Measurements from ENCODE around the gene SCGN. TPM values are rescaled to one million over a fixed set of nuclear protein-coding genes. Genes with fewer than 3 reads are reported as not detected.

The SCGN gene
- total and polyA plus RNA-seq, 9 of the 15 experiments (the other 6 are each of a cell fraction or from before 2014, with no cell fraction given) = not detected

- intact Hi-C loops (cut with micrococcal nuclease) = loop anchor here (5.0 kb wide), 1 partner anchor 47 kb away; no protein-coding TSS in a partner anchor
- TF ChIP-seq EP300 (IDR thresholded peaks at IDR 0.05; ENCODE audit: low read length) = 0 out of 2 replicates have a peak, but pooled peaks have one; percentile 9
- TF ChIP-seq TAL1 (IDR thresholded peaks at IDR 0.05) = peak; percentile 64; the same call in 1 of the 2 replicates
- peak; percentile 48; the same call in 1 of the 2 replicates for TF ChIP-seq CBFA2T3 (IDR thresholded peaks at IDR 0.05)
- TF ChIP-seq ZBED1 (IDR thresholded peaks at IDR 0.05) = no peak
- TF ChIP-seq, protein P1, sequence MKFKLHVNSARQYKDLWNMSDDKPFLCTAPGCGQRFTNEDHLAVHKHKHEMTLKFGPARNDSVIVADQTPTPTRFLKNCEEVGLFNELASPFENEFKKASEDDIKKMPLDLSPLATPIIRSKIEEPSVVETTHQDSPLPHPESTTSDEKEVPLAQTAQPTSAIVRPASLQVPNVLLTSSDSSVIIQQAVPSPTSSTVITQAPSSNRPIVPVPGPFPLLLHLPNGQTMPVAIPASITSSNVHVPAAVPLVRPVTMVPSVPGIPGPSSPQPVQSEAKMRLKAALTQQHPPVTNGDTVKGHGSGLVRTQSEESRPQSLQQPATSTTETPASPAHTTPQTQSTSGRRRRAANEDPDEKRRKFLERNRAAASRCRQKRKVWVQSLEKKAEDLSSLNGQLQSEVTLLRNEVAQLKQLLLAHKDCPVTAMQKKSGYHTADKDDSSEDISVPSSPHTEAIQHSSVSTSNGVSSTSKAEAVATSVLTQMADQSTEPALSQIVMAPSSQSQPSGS (CRISPR knock-in tag; IDR thresholded peaks at IDR 0.05) = no peak
- TF ChIP-seq ARID1B (IDR thresholded peaks at IDR 0.05) = peak; percentile 59; the same call in 1 of the 2 replicates
- TF ChIP-seq TEAD4 (IDR thresholded peaks at IDR 0.05; ENCODE audit: low read length) = peak; percentile 55; the same call in 1 of the 2 replicates
- no peak for TF ChIP-seq TEAD4 (CRISPR knock-in tag; IDR thresholded peaks at IDR 0.05; ENCODE audit: borderline replicate concordance)
- TF ChIP-seq, protein P2, sequence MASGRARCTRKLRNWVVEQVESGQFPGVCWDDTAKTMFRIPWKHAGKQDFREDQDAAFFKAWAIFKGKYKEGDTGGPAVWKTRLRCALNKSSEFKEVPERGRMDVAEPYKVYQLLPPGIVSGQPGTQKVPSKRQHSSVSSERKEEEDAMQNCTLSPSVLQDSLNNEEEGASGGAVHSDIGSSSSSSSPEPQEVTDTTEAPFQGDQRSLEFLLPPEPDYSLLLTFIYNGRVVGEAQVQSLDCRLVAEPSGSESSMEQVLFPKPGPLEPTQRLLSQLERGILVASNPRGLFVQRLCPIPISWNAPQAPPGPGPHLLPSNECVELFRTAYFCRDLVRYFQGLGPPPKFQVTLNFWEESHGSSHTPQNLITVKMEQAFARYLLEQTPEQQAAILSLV (tag; IDR thresholded peaks at IDR 0.05) = no peak
- TF ChIP-seq FOXJ2 (tag; IDR thresholded peaks at IDR 0.05) = peak; percentile 95
- TF ChIP-seq MEIS2 (IDR thresholded peaks at IDR 0.05; ENCODE audit: partially characterized antibody) = peak; percentile 72
- peak; percentile 82; the same call in 1 of the 2 replicates for TF ChIP-seq CTBP1 (IDR thresholded peaks at IDR 0.05; ENCODE audit: borderline replicate concordance)
- TF ChIP-seq FOXA3 (CRISPR knock-in tag; conservative IDR thresholded peaks at IDR 0.05 in 1 of 2, IDR thresholded peaks at IDR 0.05 in 1 of 2) = peak; percentile 89 to 99
- peak; percentile 29 for TF ChIP-seq TCF3 (CRISPR knock-in tag; IDR thresholded peaks at IDR 0.05)
- peak in 1 of 2 experiments; percentile 33; a peak in 1 of 4 replicates for TF ChIP-seq RCOR1 (IDR thresholded peaks at IDR 0.05; ENCODE audit: borderline replicate concordance in 1 of 2, low read depth in 2 of 2, low read length in 2 of 2)
- no peak for TF ChIP-seq DACH1 (IDR thresholded peaks at IDR 0.05; ENCODE audit: partially characterized antibody)
- TF ChIP-seq FOXA1 (IDR thresholded peaks at IDR 0.05; ENCODE audit: borderline replicate concordance) = 0 out of 2 replicates have a peak, but pooled peaks have one; percentile 45
- TF ChIP-seq CBFA2T2 (conservative IDR thresholded peaks at IDR 0.05) = peak; percentile 35; the same call in 1 of the 2 replicates
- ChIA-PET POLR2A (interaction anchor here (1.0 kb wide), 1 partner anchor 9 kb away, joined by 4 read pairs; no protein-coding TSS in a partner anchor), CTCF (ENCODE audit: low intra/inter-chr PET ratio) (no interaction called here)
- Histone ChIP-seq H3K9me3 (replicated peaks; ENCODE audit: control insufficient read depth, insufficient read depth, low read depth, low read length) (no peaks in the 10 kb centered on the region), H3K9ac (ENCODE audit: insufficient read depth in 1 of 2, low read depth in 2 of 2, low read length in 2 of 2) (no peak overlapping the region), H3K27ac (ENCODE audit: extremely low read depth, low read depth, low read length) (no peak overlapping the region), H3K36me3 (ENCODE audit: control insufficient read depth, insufficient read depth, low read length) (no peaks in the 10 kb centered on the region), H3K27me3 (ENCODE audit: control insufficient read depth in 2 of 2, insufficient read depth in 2 of 2, low read length in 2 of 2) (peaks cover 0 to 4% of the 10 kb centered on the region in 2 experiments; a peak in 2 of 5 replicates), H3K4me2 (ENCODE audit: insufficient read depth, low read length) (no peak overlapping the region), H3K79me2 (ENCODE audit: control insufficient read depth, insufficient read depth, low read length) (no peaks in the 10 kb centered on the region), H3K9me1 (ENCODE audit: control insufficient read depth, insufficient read depth, low read length) (no peaks in the 10 kb centered on the region), H2AFZ (ENCODE audit: low read depth, low read length) (no peak overlapping the region), H3K4me1 (replicated peaks in 1 of 2; ENCODE audit: control insufficient read depth in 2 of 2, insufficient read depth in 2 of 2, low read length in 2 of 2) (no peaks in the 10 kb centered on the region), H4K20me1 (replicated peaks; ENCODE audit: control insufficient read depth, insufficient read depth, low read length) (no peaks in the 10 kb centered on the region), H3K4me3 (no peak overlapping the region)
- DNase-seq (ENCODE audit: extremely low read depth in 1 of 4, low spot score in 3 of 4) (no peak), FAIRE-seq (no peak), ATAC-seq (no peak)
- BruUV-seq (replicated peaks) = no TSS peak
- 0% methylated on average over 1 of the region's 1 CpG for WGBS (ENCODE audit: insufficient coverage, low coverage, missing lambda C conversion rate)
- in situ Hi-C loops (cut with MboI) = no loop called here
Observed at GRCh38 chr6:25670208-25670607, 18.2 kb downstream of the SCGN start.

Data from K562 (cell line).